Endothelial cell of umbilical vein (primary cell): ENCODE data around the gene TMEM94.

Experiments used
- EZH2 ChIP-seq: IDR thresholded peaks from 2 replicates; pipeline ENCODE4 v1.6.1; 2012; ENCODE audit warnings: borderline replicate concordance, low read depth, mild to moderate bottlenecking, moderate library complexity, low read length, inconsistent platforms; ENCODE audit not compliant: severe bottlenecking
- FOS ChIP-seq: IDR thresholded peaks from 2 replicates; pipeline ENCODE4 v1.6.1; 2011; ENCODE audit warnings: mild to moderate bottlenecking, low read length, moderate library complexity, borderline replicate concordance; ENCODE audit not compliant: insufficient read depth
- MAX ChIP-seq: IDR thresholded peaks from 2 replicates; pipeline ENCODE4 v1.6.1; 2011; ENCODE audit not compliant: insufficient read depth, insufficient read length
- MYC ChIP-seq: IDR thresholded peaks from one replicate; pipeline ENCODE4 v1.6.1; 2011; ENCODE audit warnings: mild to moderate bottlenecking, low read depth, low read length
- POLR2A ChIP-seq: IDR thresholded peaks from 2 replicates; pipeline ENCODE4 v1.6.1; 2012; ENCODE audit warnings: low read depth, mild to moderate bottlenecking, control low read depth, low read length
- POLR2AphosphoS5 ChIP-seq: IDR thresholded peaks from 2 replicates; pipeline ENCODE4 v1.6.1; 2012; ENCODE audit warnings: low read depth, mild to moderate bottlenecking, control low read depth, low read length, moderate library complexity; ENCODE audit not compliant: insufficient read depth
- TF ChIP-seq, protein P1 (sequence below), 2 donors: IDR thresholded peaks; 1 replicate in 1 of 2; 2 replicates in 1 of 2; pipeline ENCODE4 v1.5.1; 2011; ENCODE audit warnings: low read length in 2 of 2, mild to moderate bottlenecking in 2 of 2, moderate library complexity in 2 of 2, control low read depth in 1 of 2, inconsistent platforms in 1 of 2, low read depth in 1 of 2; ENCODE audit not compliant: insufficient read depth in 1 of 2; ENCODE audit errors: extremely low read depth in 1 of 2

- TF ChIP-seq, protein P1, sequence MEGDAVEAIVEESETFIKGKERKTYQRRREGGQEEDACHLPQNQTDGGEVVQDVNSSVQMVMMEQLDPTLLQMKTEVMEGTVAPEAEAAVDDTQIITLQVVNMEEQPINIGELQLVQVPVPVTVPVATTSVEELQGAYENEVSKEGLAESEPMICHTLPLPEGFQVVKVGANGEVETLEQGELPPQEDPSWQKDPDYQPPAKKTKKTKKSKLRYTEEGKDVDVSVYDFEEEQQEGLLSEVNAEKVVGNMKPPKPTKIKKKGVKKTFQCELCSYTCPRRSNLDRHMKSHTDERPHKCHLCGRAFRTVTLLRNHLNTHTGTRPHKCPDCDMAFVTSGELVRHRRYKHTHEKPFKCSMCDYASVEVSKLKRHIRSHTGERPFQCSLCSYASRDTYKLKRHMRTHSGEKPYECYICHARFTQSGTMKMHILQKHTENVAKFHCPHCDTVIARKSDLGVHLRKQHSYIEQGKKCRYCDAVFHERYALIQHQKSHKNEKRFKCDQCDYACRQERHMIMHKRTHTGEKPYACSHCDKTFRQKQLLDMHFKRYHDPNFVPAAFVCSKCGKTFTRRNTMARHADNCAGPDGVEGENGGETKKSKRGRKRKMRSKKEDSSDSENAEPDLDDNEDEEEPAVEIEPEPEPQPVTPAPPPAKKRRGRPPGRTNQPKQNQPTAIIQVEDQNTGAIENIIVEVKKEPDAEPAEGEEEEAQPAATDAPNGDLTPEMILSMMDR (IDR thresholded peaks at IDR 0.05; ENCODE audit: extremely low read depth in 1 of 2, insufficient read depth in 1 of 2, low read depth in 1 of 2, low read length in 2 of 2) = no peak
- no peak for TF ChIP-seq EZH2
- TF ChIP-seq POLR2A = no peak
- no peak for TF ChIP-seq FOS
- no peak for TF ChIP-seq POLR2AphosphoS5
- no peak for TF ChIP-seq MYC
- TF ChIP-seq MAX = no peak
Measured at GRCh38 chr17:75514299-75514918, 58.0 kb downstream of the TMEM94 start.
